H9 (cell line): ENCODE measurements around the gene CEBPG. TPM values are rescaled to one million over a fixed set of nuclear protein-coding genes. Genes with fewer than 3 reads are reported as not detected.

Experiments used
- DNase-seq: peaks from one replicate; pipeline ENCODE4 v3.0.0-alpha.2; 2017
- H2AFZ ChIP-seq: one replicate; pipeline ENCODE4 v1.6.1; 2013; ENCODE audit warnings: mild to moderate bottlenecking, low read length, control low read depth, moderate library complexity
- H2AK5ac ChIP-seq: 2 replicates; pipeline ENCODE4 v1.6.1; 2013; ENCODE audit warnings: low read length, control low read depth, mixed read lengths; ENCODE audit not compliant: insufficient read length
- H2BK120ac ChIP-seq: one replicate; pipeline ENCODE4 v1.6.1; 2013; ENCODE audit warnings: low read depth, mild to moderate bottlenecking, low read length, control low read depth, inconsistent platforms; ENCODE audit not compliant: poor library complexity, severe bottlenecking
- H2BK12ac ChIP-seq: 2 replicates; pipeline ENCODE4 v1.6.1; 2013; ENCODE audit warnings: low read length, control low read depth, mixed read lengths, low read depth; ENCODE audit not compliant: insufficient read length
- H2BK15ac ChIP-seq: 2 replicates; pipeline ENCODE4 v1.6.1; 2013; ENCODE audit warnings: low read depth, low read length, control low read depth
- H2BK20ac ChIP-seq: one replicate; pipeline ENCODE4 v1.6.1; 2013; ENCODE audit warnings: low read depth, mild to moderate bottlenecking, low read length, control low read depth, inconsistent platforms; ENCODE audit not compliant: poor library complexity, severe bottlenecking
- H2BK5ac ChIP-seq: 2 replicates; pipeline ENCODE4 v1.6.1; 2013; ENCODE audit warnings: low read length, control low read depth, mixed read lengths; ENCODE audit not compliant: insufficient read length
- H3K14ac ChIP-seq: 2 replicates; pipeline ENCODE4 v1.6.1; 2013; ENCODE audit warnings: low read length, control low read depth; ENCODE audit not compliant: insufficient read depth
- H3K18ac ChIP-seq: 2 replicates; pipeline ENCODE4 v1.6.1; 2013; ENCODE audit warnings: low read depth, mild to moderate bottlenecking, mixed read lengths, low read length, control low read depth; ENCODE audit not compliant: insufficient read length
- H3K23ac ChIP-seq: 2 replicates; pipeline ENCODE4 v1.6.1; 2013; ENCODE audit warnings: low read length, control low read depth, mixed read lengths, low read depth; ENCODE audit not compliant: insufficient read length
- H3K23me2 ChIP-seq: 2 replicates; pipeline ENCODE4 v1.6.1; 2013; ENCODE audit warnings: low read depth, mild to moderate bottlenecking, mixed read lengths, low read length, control low read depth; ENCODE audit not compliant: insufficient read length, poor library complexity, severe bottlenecking
- H3K27ac ChIP-seq: 2 replicates; pipeline ENCODE4 v1.5.1; 2013; ENCODE audit warnings: low read length, control low read depth, mixed read lengths, low read depth; ENCODE audit not compliant: insufficient read length
- H3K27me3 ChIP-seq: 2 replicates; pipeline ENCODE4 v1.6.1; 2013; ENCODE audit warnings: low read length, control low read depth, inconsistent platforms; ENCODE audit not compliant: insufficient read depth
- H3K4ac ChIP-seq: 2 replicates; pipeline ENCODE4 v1.6.1; 2013; ENCODE audit warnings: low read depth, mild to moderate bottlenecking, control low read depth, inconsistent platforms, low read length, moderate library complexity
- H3K4me1 ChIP-seq: 2 replicates; pipeline ENCODE4 v1.6.1; 2013; ENCODE audit warnings: low read length, control low read depth, inconsistent platforms; ENCODE audit not compliant: insufficient read depth
- H3K4me2 ChIP-seq: 2 replicates; pipeline ENCODE4 v1.6.1; 2013; ENCODE audit warnings: low read length, control low read depth, mixed read lengths; ENCODE audit not compliant: insufficient read length, insufficient read depth
- H3K56ac ChIP-seq: 2 replicates; pipeline ENCODE4 v1.6.1; 2013; ENCODE audit warnings: low read depth, mild to moderate bottlenecking, mixed read lengths, low read length, control low read depth; ENCODE audit not compliant: insufficient read length
- H3K79me1 ChIP-seq: 2 replicates; pipeline ENCODE4 v1.6.1; 2013; ENCODE audit warnings: low read depth, mild to moderate bottlenecking, moderate library complexity, low read length, control low read depth, inconsistent platforms; ENCODE audit not compliant: insufficient read depth, poor library complexity, severe bottlenecking
- H3K79me2 ChIP-seq: 2 replicates; pipeline ENCODE4 v1.6.1; 2013; ENCODE audit warnings: low read length, control low read depth, inconsistent platforms; ENCODE audit not compliant: insufficient read depth
- H3K9ac ChIP-seq: 2 replicates; pipeline ENCODE4 v1.6.1; 2013; ENCODE audit warnings: low read length, control low read depth, mixed read lengths; ENCODE audit not compliant: insufficient read length; ENCODE audit errors: extremely low read depth
- H3K9me3 ChIP-seq: one replicate; pipeline ENCODE4 v1.6.1; 2013; ENCODE audit warnings: low read depth, low read length, inconsistent platforms; ENCODE audit not compliant: control insufficient read depth
- H3T11ph ChIP-seq: one replicate; pipeline ENCODE4 v1.6.1; 2013; ENCODE audit warnings: mild to moderate bottlenecking, low read length, control low read depth, inconsistent platforms
- H4K20me1 ChIP-seq: one replicate; pipeline ENCODE4 v1.6.1; 2013; ENCODE audit not compliant: control insufficient read depth, insufficient read length, insufficient read depth
- H4K5ac ChIP-seq: 2 replicates; pipeline ENCODE4 v1.6.1; 2013; ENCODE audit warnings: low read depth, mild to moderate bottlenecking, mixed read lengths, low read length, control low read depth; ENCODE audit not compliant: insufficient read length
- H4K8ac ChIP-seq: replicated peaks from 2 replicates; pipeline ENCODE4 v1.6.1; 2013; ENCODE audit warnings: low read length, control low read depth, mixed read lengths, low read depth; ENCODE audit not compliant: insufficient read length
- H4K91ac ChIP-seq: 2 replicates; pipeline ENCODE4 v1.6.1; 2013; ENCODE audit warnings: low read depth, mild to moderate bottlenecking, moderate library complexity, mixed read lengths, low read length, control low read depth; ENCODE audit not compliant: insufficient read length
- H3K27ac Mint-ChIP-seq, 3 experiments: 2 replicates in 2 of 3; 3 replicates in 1 of 3; pipeline ENCODE4 v1.8.0; 2020 to 2021; ENCODE audit warnings: mixed read lengths in 3 of 3, mild to moderate bottlenecking in 1 of 3, moderate library complexity in 1 of 3
- H3K27me3 Mint-ChIP-seq: 2 replicates; pipeline ENCODE4 v1.8.0; 2021; ENCODE audit warnings: low read depth, mild to moderate bottlenecking, moderate library complexity, mixed read lengths
- H3K36me3 Mint-ChIP-seq, 3 experiments: 2 replicates in 2 of 3; 3 replicates in 1 of 3; pipeline ENCODE4 v1.8.0; 2020 to 2021; ENCODE audit warnings: low read depth in 3 of 3, mixed read lengths in 3 of 3; ENCODE audit not compliant: insufficient read depth in 1 of 3
- H3K4me1 Mint-ChIP-seq, 2 experiments: 2 replicates each; pipeline ENCODE4 v1.8.0; 2020; ENCODE audit warnings: mixed read lengths in 2 of 2
- H3K4me3 Mint-ChIP-seq, 2 experiments: 2 replicates in 1 of 2; 3 replicates in 1 of 2; pipeline ENCODE4 v1.8.0; 2020 to 2021; ENCODE audit warnings: mild to moderate bottlenecking in 2 of 2, mixed read lengths in 2 of 2, moderate library complexity in 1 of 2
- H3K9me3 Mint-ChIP-seq, 2 experiments: 2 replicates in 1 of 2; 3 replicates in 1 of 2; pipeline ENCODE4 v1.8.0; 2020; ENCODE audit warnings: mild to moderate bottlenecking in 2 of 2, mixed read lengths in 2 of 2, moderate library complexity in 1 of 2
- WGBS: extraction: QIAGEN DNeasy Blood & Tissue Kit; methylation state at CpG from one replicate; pipeline ENCODE4 v1.1.7; 2013; ENCODE audit warnings: missing lambda C conversion rate, low lambda C conversion rate, mixed read lengths; ENCODE audit not compliant: insufficient read length; ENCODE audit errors: extremely low coverage; 5-methylcytosine and 5-hydroxymethylcytosine counted together
- total RNA-seq: library from RNA; stranded (reverse); gene quantifications from 2 replicates; pipeline ENCODE4 v1.2.1, GENCODE V29; 2021
- TF ChIP-seq, protein P1 (sequence below): fragments of 200-600 bp; sonication (generic); conservative IDR thresholded peaks from 3 replicates; pipeline ENCODE4 v1.8.0; 2021; ENCODE audit warnings: antibody characterized with exemption, mild to moderate bottlenecking

The CEBPG gene
- total RNA-seq, 1 experiment from 2014 or later: 33.7 TPM

DNA sequence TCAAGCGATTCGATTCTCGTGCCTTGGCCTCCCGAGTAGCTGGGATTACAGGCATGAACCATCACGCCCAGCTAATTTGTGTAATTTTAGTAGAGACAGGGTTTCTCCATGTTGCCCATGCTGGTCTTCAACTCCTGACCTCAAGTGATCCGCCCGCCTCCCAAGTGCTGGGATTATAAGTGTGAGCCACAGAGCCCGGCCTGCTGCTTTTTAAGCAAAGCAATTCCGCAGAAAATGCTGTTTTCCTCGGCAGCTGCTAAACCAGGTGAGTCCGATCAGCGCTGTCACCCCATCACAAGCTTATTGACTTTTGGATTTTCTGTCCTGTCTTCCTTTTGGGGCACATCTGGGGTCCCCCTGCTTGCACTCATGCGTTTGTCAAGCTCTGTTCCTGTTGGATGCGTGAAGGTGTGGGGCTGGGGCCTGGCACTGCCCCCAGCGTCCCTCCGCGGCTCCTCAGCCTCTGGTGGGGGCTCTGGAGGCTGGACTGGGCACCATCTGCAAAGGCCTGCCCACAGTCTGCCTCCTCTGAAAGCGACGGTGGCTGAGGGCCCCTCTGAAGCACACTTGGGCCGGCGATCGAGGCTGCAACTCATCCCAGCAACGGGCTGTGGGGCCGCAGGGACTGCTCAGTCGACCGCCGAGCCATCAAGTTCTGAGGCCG lies 25.7 kb downstream of the CEBPG start:
- no peak for DNase-seq
- Mint-ChIP-seq H3K36me3 (no peaks in the 10 kb centered on the region; a peak in 1 of 7 replicates), H3K4me1 (peaks cover 4 to 19% of the 10 kb centered on the region in 2 experiments; a peak in 2 of 4 replicates), H3K27ac (no peak overlapping the region), H3K27me3 (no peaks in the 10 kb centered on the region), H3K4me3 (no peak overlapping the region), H3K9me3 (no peaks in the 10 kb centered on the region)
- no peaks in the 10 kb centered on the region for H3K23me2 ChIP-seq
- H3K27ac ChIP-seq: no peak overlapping the region
- no peak overlapping the region for H3K14ac ChIP-seq
- no peaks in the 10 kb centered on the region for H3K9me3 ChIP-seq
- no peak overlapping the region for H2AFZ ChIP-seq
- no peak overlapping the region for H3K18ac ChIP-seq
- H2BK20ac ChIP-seq: no peak overlapping the region
- no peak overlapping the region for H2BK5ac ChIP-seq
- no peak overlapping the region for H3K23ac ChIP-seq
- H4K5ac ChIP-seq: no peak overlapping the region
- H4K91ac ChIP-seq: no peak overlapping the region
- H3K27me3 ChIP-seq: no peaks in the 10 kb centered on the region
- no peak overlapping the region for H2BK15ac ChIP-seq
- no peak overlapping the region for H3K56ac ChIP-seq
- H3K79me2 ChIP-seq: no peaks in the 10 kb centered on the region
- no peak overlapping the region for H2BK12ac ChIP-seq
- H3K79me1 ChIP-seq: no peaks in the 10 kb centered on the region
- H4K8ac ChIP-seq: no peak overlapping the region
- H3K4me2 ChIP-seq: no peak overlapping the region
- no CpG with 5 or more reads among the region's 28 CpGs for WGBS
- no peaks in the 10 kb centered on the region for H4K20me1 ChIP-seq
- peaks cover 2% of the 10 kb centered on the region; the same call in 1 of the 2 replicates for H3K4me1 ChIP-seq
- TF ChIP-seq, protein P1, sequence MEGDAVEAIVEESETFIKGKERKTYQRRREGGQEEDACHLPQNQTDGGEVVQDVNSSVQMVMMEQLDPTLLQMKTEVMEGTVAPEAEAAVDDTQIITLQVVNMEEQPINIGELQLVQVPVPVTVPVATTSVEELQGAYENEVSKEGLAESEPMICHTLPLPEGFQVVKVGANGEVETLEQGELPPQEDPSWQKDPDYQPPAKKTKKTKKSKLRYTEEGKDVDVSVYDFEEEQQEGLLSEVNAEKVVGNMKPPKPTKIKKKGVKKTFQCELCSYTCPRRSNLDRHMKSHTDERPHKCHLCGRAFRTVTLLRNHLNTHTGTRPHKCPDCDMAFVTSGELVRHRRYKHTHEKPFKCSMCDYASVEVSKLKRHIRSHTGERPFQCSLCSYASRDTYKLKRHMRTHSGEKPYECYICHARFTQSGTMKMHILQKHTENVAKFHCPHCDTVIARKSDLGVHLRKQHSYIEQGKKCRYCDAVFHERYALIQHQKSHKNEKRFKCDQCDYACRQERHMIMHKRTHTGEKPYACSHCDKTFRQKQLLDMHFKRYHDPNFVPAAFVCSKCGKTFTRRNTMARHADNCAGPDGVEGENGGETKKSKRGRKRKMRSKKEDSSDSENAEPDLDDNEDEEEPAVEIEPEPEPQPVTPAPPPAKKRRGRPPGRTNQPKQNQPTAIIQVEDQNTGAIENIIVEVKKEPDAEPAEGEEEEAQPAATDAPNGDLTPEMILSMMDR: no peak
- no peak overlapping the region for H3K4ac ChIP-seq
- H3T11ph ChIP-seq: no peak overlapping the region
- H3K9ac ChIP-seq: no peak overlapping the region
- H2BK120ac ChIP-seq: no peak overlapping the region
- no peak overlapping the region for H2AK5ac ChIP-seq
